GM18870 (cell line): ENCODE data around the gene ZNF784.

ENCODE experiments used
- ATAC-seq: cut with Tn5 transposase; IDR thresholded peaks from one replicate; pipeline ENCODE4 v1.9.1; 2021; ENCODE audit warnings: moderate library complexity; ENCODE audit not compliant: unreplicated experiment

ZNF784 gene

DNA sequence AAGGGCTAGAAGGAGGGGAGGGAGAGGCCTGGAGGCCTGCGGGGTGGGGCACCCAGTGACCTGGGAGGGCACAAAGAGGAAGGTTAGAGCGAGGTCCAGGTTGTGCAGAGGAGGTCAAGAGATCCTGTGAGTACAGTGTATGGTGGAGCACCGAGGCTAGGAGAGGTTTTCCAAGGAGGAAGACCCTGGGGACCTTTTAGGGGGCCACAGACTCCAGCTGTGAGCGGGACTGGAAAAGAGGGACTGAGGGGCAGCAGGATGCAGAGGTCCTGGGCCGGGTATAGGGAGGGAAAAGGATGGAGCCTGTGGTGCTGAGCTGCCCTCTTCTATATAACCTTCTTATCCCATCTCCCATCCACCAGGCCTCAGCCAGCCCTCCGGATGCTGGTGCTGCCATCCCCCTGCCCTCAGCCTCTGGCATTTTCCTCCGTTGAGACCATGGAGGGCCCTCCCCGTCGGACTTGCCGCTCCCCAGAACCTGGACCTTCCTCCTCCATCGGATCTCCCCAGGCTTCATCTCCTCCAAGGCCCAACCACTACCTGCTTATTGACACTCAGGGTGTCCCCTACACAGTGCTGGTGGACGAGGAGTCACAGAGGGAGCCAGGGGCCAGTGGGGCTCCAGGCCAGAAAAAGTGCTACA is 19.9 kb upstream of the ZNF784 start:
- ATAC-seq: no peak

DNA sequence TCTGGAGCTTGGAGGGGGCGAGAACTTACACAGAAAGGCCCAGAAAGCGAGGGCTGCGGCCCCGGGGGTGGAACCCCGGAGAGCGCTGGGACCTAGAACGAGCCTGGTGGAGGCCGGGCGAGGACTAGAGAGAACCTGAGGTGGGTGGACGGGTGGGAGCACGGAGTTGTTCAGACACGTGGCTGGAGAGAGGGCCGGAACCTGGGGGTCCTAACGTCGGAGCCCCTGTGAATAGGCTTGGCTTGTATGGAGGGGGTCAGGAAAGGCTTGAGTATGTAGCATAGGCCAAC is 19.5 kb upstream of the ZNF784 start:
- ATAC-seq: no peak

DNA sequence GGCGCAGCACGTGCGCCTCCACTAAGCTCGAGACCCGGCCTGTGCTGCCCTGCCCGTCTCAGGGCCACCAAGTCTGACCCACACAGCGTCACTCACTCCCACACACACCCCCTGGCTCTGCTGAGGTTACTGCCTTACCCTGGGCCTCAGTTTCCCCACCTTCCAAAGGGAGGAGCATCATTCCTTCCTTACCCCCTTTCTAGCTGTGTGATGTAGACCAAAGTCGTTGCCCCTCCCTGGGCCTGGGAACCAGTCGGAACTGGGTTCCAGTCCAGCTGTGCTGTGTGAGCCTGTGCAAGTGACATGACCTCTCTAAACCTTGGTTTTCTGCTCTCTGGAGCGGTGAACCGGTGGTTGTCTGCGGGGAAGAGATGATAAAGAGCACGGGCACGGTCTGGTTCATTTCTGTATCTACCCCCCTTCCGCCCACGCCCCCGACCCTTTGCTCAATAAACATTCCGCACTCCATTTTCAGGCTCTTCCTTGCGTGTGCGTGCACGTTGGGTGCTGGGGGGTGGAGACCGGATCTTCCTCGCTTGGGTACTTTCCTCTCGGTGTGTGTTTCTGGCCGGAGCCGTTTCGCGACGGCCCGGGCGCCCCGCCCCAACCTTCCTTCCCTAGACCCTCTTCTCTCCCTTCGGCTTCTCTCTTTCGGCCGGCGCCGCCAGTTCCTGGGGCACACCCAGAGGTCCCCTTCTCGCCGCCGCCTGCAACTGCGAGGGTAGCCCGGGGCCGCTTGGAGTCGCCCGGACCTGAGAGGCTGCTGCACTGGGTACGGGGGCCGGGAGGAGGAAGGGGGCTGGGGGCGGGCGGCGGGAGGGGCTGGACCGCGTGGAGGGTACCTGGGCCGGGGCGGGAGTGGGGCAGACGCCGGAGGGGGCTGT is 18.9 kb upstream of the ZNF784 start, which contains the start of gene ZNF581:
Gene ZNF581, plus strand, starts transcription at position 647 of the 884 bp plus-strand sequence. CDS start 923 bp downstream, outside the sequence.
- ATAC-seq: no peak

DNA sequence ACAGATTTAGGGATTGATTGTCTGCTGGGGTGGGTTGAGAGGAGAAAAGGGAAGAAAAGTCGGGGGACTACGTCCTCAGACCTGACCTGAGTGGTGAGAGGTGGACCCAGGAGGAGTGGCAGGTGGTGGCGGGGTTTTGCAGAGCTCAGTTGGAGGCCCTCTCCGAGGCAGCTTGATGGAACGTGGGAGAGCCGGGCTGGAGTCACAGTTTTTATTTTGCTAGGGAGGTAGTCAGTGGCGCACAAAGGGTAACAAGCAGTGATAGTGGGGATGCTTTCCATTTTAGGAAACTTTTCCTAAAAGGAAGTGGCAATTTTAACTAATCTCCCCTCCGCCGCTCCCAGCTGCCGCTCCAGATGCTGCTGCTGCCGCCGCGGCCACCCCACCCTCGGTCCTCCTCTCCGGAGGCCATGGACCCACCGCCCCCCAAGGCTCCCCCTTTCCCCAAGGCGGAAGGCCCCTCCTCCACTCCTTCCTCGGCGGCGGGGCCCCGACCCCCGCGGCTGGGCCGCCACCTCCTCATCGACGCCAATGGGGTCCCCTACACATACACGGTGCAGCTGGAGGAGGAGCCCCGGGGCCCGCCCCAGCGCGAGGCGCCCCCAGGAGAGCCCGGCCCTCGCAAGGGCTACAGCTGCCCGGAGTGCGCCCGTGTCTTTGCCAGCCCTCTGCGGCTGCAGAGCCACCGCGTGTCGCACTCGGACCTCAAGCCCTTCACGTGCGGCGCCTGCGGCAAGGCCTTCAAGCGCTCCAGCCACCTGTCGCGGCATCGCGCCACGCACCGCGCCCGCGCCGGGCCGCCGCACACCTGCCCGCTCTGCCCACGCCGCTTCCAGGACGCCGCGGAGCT is 18.0 kb upstream of the ZNF784 start:
- ATAC-seq: no peak

DNA sequence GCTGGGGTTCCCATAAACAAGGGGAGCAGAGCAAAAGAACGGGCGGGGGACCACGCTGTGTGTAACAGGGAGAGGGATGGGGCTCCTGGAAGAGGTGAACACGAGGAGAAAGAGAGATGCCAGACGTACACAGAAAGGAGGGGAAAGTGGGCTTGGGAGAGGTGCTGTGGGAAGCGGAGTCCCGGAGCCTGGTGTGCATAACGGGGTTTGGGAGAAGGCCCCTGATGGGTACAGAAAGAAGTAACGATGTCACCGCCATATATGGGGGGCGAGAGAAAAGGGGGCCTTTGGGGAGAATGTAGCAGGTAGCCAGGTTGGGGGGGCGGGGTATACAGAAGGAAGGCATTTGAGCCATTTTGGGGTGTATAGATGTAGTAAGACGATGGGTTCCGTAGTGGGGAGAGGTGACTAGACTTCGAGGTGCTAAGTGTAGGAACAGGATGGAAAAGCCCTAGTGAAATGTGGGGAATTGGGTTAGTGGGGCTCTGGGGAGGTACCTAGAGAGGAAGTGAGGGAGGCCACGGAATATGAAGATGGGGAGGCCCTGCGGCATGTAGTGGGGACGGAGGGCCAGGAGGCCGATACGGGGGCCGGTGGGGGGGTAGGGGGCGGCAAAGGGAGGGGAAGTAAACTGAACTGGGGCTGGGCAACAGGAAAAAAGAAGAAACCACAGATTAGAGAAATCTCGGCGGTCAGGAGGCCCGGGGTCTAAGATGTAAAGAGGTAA is 17.2 kb upstream of the ZNF784 start:
- no peak for ATAC-seq

DNA sequence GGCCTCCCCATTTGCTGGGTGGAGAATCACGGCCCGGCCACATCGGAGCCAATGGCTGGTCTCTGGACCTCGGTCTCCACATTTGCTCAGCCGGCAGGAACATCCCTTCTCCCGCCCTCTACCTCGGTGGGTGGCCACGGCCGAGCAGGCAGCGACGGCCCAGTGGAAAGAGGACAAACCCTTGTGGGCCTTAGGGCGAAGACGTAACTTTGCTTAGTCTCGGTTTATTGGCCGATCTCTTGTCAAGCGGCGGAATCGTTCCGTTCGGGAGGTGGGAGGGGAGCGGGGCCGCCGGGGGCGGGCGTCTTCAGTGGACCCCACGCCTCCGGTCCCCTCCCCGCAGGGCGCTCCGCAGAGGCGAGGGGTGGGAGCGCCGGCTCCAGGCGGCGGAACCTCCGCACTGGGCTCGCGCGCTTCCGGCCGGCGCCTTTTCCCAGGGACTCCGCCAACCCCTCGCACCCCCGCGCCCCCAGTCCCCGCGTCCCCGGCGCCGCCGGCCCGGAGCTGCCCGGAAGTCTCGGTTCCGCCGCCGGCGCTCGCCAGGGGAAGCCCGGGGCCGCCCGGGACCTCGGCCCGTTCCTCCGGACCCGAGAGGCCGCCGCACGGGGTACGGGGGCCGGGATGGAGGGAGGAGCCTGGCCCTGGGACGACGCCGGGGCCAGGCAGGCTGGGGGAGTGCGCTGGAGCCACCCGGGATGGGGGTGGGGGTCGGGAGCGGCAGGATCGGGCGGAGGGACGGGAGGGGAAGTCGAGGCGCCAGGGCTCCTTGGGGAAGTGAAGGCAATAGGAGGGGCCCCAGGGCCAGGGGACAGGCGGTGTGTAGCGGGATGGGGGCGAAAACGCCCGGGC is 16.4 kb upstream of the ZNF784 start, which contains the start of gene ZNF580:
Gene ZNF580, plus strand, starts transcription at position 426 of the 849 bp plus-strand sequence. CDS start 1,507 bp downstream, outside the sequence.
- ATAC-seq: no peak

DNA sequence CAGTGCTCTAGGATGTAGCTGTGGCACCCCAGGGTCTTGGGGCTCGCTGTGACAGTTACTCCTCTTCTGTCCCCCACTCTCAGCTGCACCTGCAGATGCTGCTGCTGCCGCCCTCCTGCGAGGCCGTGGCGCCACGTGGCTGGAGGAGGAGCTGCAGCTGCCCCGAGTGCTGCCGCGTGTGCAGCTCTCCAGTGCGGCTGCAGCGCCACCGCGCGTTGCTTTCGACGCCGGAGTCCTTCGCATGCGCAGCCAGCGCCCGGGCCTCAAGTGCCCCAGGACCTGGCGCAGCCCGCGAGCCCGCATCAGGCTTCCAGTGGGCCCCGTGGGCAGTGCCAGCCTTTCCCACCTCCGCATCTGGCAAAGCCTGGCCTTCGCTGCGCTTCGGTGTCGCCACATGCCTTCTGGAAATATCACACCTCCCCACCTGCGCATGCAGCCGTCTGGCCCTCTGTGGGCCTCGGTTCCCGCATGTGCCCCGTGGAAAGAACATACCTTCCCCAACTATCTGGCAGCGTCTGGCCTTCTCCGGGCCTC is 15.7 kb upstream of the ZNF784 start:
- ATAC-seq: no peak

DNA sequence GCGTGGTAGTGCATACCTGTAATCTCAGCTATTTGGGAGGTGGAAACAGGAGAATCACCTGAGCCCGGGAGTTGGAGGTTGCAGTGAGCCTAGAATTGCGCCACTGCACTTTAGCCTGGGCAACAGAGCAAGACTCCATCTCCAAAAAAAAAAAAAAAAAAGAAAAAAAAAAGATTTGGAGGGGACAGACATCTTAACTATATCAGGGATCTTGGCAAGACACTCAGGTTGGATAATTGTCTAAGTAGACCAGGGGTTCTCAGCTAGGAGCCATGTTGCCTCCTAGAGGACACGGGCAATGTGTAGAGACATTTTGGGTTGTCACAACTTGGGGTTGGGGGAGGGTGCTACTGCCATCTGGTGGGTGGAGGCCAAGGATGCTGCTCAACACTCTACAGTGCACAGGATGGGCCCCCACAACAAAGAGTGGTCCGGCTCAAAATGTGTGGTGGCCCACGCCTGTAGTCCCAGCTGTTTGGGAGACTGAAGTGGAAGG is 14.5 kb upstream of the ZNF784 start:
- ATAC-seq: no peak

DNA sequence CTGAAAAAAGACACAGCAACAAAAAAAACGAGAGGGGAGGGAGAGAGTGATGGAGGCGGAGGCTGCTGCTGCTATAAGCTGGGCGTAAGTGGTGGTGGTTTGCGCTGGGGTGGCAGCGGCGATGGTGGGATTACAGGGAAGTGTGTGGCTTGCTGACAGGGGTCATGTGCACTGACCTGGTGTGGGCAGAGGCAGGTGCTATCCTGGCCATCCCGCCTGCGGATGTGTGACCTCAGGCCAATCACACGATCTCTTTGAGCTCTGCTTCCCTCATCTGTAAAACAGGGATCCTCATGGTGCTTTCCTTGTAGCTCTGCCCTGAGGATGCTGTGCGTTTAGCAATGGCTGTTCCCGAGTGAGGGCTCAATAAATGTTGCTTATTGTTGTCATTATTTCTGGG is 13.2 kb upstream of the ZNF784 start:
- ATAC-seq: no peak

DNA sequence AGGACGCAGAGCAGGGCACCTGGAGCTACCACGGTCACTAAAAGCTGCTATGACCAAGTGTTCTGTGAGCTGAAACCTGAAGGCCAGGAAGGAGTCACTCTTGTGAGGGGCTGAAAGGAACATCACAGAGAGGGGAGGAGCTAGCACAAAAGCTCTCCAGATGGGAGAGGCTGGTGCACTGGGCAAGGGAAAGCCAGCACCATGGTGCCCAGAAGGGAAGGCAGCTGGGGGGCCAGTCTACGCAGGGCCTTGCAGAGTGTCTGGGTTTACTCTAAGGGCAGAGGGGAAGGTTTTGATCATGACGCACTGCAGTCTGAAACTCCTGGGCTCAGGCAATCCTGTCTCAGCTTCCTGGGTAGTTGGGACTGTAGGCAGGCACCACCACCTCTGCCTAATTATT is 12.4 kb upstream of the ZNF784 start:
- no peak for ATAC-seq

DNA sequence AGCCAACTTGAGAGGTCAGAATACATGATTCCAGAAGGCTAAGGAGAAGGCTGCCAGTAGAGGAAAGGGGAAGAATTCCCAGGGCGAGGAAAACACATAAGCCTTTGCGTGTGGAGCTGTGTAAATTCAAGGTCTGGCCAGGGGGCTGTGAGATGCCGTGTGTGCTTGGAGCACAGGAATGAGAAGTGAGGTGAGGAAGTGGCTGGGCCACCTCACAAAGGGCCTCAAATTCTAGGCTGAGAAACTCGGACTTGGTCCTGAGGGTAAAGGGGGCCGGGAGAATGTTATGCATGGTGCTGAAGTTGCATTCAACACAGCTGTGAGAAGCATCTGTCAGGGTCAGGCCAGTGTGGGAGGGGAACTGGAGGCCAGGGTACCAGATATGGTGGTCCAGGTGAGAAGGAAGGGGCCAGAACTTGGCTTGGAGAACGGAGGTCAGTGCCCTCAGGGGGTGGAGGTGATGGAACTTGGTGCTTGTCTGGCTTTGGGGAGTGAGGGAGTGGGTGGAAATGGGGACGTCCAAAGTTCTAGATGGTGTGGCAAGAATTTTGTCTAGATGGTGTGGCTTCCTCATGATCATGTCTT is 11.6 kb upstream of the ZNF784 start:
- ATAC-seq: no peak

DNA sequence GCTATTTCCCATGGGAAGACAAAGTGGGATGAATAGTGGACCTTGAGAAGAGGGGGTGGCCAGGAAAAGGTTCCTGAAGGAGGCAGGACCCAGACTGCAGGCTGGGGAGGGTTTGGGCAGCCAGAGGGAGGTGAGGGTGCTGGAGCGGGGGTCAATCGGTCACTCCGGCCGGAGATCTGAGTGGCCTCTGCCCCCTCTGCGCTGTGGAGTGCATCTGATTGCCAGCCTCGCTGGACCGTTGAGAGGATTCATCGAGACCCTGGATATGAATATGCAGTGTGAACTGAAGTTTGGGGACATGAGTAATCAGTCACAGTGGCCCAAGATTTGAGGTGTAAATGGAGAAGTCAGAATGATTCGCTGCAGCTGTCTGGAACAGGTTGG is 11.0 kb upstream of the ZNF784 start:
- ATAC-seq: no peak

DNA sequence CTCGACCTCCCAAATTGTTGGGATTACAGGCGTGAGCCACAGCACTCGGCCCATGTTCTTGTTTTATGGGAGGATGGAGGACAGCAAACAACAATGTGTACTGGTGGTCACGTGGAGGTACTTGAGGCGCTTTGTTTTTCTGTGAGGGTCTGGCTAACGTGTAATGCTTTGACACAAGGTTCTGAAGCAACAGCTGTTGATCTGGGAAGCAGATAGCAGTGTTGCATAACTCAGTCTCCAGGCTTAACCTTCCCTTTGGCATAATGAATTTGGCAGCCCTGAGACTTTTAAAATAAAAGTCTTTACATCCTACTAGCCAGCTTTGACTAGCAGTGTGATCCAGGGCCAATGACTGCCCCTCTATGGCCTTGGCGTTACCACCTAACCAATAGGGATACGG is 9.5 kb upstream of the ZNF784 start:
- no peak for ATAC-seq

DNA sequence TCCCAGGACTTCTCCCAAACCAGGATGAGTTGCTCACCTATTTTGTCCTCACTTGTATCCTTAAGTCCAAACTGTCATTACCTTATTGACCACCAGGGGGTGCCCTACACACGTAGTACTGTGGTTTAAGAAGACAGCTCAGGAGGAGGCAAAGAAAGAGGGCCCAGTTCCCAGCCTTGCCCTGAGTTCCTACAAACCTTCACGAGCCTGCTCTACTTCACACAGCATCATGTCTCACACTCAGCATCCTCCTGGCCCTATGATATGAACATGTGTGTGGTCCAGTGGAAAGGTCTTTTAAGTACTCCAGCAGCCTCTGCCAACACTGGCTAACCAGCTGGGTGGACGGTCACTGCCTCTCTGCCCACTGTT is 8.1 kb upstream of the ZNF784 start:
- ATAC-seq: no peak

DNA sequence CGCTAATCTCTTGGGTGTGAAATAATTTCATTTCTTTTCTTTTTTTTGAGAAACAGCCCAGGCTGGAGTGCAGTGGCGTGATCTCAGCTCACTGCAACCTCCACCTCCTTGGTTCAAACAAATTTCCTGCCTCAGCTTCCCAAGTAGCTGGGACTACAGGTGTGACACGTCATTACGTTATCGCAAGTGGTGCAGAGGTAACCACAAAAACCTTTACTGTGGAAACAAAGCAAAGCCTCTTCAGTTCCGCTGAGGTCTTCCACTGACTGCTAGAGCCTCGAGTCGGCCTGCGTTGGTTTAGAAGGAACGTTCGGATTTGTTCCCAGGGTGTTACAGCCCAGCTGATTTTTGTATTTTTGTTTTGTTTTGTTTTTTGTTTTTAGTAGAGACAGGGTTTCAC is 2.0 kb upstream of the ZNF784 start:
- no peak for ATAC-seq

DNA sequence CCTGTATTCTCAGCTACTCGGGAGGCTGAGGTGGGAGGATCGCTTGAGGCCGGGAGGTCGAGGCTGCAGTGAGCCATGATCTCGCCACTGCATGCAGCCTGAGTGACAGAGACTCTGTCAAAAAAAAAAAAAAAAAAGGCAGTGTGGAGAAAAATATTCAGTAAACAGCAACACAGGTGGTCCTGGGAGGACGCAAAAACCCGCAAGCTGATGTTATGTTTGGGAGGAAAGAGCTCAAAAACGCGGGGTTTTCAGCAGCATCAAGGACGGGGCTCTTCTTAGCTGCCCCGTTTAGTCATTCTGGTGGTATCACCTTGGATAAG is 599 bp upstream of the ZNF784 start:
- no peak for ATAC-seq

DNA sequence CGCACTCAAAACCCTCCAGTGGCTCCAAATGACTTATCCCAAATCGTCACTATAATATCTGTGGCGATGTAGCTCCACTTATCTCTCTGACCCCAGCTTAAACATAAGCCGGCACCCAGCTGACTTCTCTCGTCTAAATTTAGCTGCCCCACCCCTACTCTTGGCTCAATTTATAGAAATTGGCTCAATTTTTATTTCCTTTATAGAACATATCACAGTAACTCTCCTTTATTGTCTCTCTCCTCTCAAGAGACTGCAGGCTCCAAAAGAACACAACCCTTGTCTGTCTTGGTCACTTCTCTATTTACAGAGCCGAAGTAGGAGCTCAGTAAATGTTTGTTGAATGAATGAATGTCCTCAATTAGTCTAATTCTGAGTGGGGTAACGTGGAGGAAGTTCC is 805 bp downstream of the ZNF784 start:
- ATAC-seq: no peak

DNA sequence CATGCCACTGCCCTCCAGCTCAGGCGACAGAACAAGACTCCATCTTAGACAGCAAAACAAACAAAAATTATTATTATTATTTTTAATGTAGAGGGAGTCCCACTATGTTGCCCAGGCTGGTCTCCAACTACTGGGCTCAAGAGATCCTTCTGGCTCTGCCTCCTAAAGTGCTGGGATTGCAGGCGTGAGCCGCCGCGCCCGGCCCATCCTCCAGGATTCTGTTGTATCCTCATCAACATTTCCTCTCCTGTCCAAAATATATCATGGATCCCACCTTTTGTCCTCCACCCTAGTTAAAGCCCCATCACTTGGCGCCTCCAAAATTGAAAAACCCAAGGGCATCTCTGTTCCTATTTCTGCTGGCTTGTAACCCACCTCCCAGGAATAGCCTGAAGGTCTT is 1.2 kb downstream of the ZNF784 start:
- no peak for ATAC-seq

DNA sequence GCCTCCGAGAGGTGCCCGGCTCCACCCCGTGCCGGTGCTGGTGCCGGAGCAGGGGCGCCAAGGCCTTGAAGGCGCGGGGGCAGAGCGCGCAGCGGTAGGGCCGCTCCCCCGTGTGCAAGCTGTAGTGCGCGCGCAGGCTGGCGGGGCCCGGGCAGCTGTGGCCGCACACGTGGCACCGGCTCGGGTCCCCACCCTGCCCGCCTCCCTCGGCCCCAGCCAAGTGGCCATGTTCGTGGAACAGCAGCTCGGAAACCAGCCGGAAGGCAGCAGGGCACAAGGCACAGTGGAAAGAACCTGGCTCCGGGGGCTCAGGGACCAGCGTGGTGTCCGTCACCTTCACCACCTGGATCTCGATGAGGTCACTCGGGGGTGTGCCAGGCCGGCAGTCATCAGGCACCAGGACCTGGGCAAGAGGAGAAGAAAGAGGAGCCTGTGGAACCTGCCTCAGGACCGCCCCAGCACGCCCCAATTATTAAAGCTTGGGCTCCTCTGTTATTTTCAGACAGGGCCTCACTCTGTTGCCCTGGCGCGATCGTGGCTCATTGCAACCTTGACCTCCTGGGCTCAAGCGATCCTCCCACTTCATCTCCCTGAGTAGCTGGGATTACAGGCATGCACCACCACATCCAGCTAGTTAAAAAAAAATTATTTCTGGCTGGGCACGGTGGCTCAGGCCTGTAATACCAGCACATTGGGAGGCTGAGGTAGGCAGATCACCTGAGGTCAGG is 2.0 kb downstream of the ZNF784 start:
- ATAC-seq: no peak
